ENCODE measurements around the gene SHANK3. TPM values are rescaled to one million over a fixed set of nuclear protein-coding genes. Genes with fewer than 3 reads are reported as not detected.

SHANK3 gene
- total and polyA plus RNA-seq, 2 of the 4 experiments (the other 2 are of a cell fraction), result 0.18 to 1.5 TPM

DNA sequence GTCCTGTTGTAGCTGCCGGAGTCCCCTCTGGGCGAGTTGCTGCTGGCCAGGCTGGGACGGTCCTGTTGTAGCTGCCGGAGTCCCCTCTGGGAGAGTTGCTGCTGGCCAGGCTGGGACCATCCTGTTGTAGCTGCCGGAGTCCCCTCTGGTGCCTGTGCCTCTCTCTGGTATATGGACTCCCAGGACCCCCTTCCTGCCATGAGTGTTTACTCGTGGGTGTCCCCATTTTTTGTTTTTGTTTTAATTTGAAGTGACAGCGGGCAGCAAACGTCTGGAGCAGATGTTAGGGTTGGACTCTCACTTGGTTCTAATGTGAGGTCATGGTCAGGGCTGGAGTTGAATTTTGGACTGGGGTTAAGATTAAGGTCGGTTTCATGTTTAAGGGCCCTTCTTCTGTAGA, 14.2 kb downstream of the SHANK3 start:
- dilution Hi-C loops (cut with HindIII; ENCODE audit: low sequenced_read_pairs, unreplicated experiment), result no loop called here

More for the DNA sequence above, 14.2 kb downstream of the SHANK3 start:
- WGBS, 2 experiments (ENCODE audit: extremely low coverage in 2 of 2, insufficient read length in 1 of 2), result 49% methylated on average over 4 of the region's 9 CpGs; no CpG with 5 or more reads in 1 of the 2 experiments
- Histone ChIP-seq H3K9me3 (ENCODE audit: control insufficient read depth, insufficient read depth, low read length) (no peaks in the 10 kb centered on the region), H2BK20ac (ENCODE audit: low read depth, low read length) (no peak overlapping the region), H3K79me1 (ENCODE audit: low read depth in 1 of 2, low read length in 2 of 2) (no peaks in the 10 kb centered on the region), H3K23ac (ENCODE audit: low read depth, low read length) (no peak overlapping the region), H3K56ac (ENCODE audit: extremely low read depth, insufficient read depth, low read length) (no peak overlapping the region), H3K36me3 (ENCODE audit: control insufficient read depth, insufficient read depth, low read length) (no peaks in the 10 kb centered on the region), H2BK5ac (ENCODE audit: low read depth, low read length, poor library complexity, severe bottlenecking) (no peak overlapping the region), H3K27ac (ENCODE audit: insufficient read depth, low read length) (no peak overlapping the region), H4K91ac (ENCODE audit: insufficient read depth, low read depth, low read length) (no peak overlapping the region), H3K27me3 (ENCODE audit: control insufficient read depth, insufficient read depth, low read length) (peaks cover 6% of the 10 kb centered on the region), H3K18ac (ENCODE audit: low read depth, low read length) (no peak overlapping the region), H3K4me3 (ENCODE audit: insufficient read depth, low read depth, low read length) (no peak overlapping the region), H2BK120ac (ENCODE audit: low read depth, low read length) (no peak overlapping the region), H3K4me2 (ENCODE audit: low read depth, low read length) (no peak overlapping the region), H2AK9ac (replicated peaks; ENCODE audit: low read depth, low read length, poor library complexity) (no peak overlapping the region), H3K9me1 (ENCODE audit: insufficient read depth, low read length) (no peaks in the 10 kb centered on the region), H3K14ac (replicated peaks; ENCODE audit: low read depth, low read length) (no peak overlapping the region), H4K20me1 (ENCODE audit: insufficient read depth, low read length) (no peaks in the 10 kb centered on the region), H2AFZ (replicated peaks; ENCODE audit: low read length, poor library complexity) (no peak overlapping the region), H4K8ac (ENCODE audit: low read depth in 2 of 2, low read length in 2 of 2) (no peak overlapping the region), H4K5ac (ENCODE audit: low read depth, low read length) (no peak overlapping the region), H2BK15ac (ENCODE audit: low read depth, low read length) (no peak overlapping the region), H2AK5ac (ENCODE audit: low read depth, low read length) (no peak overlapping the region), H3K4me1 (ENCODE audit: control insufficient read depth, insufficient read depth, low read length) (no peaks in the 10 kb centered on the region), H3K4ac (ENCODE audit: low read depth, low read length) (no peak overlapping the region), H3K9ac (ENCODE audit: low read depth, low read length) (no peak overlapping the region)
- DNase-seq (no peak), ATAC-seq (ENCODE audit: low read depth) (no peak)
- in situ Hi-C loops (cut with MboI; ENCODE audit: low sequenced_read_pairs), result no loop called here
- BruUV-seq (replicated peaks), result no TSS peak
- no peak for TF ChIP-seq MAZ (IDR thresholded peaks at IDR 0.05; ENCODE audit: borderline replicate concordance, low read depth, low read length)
- TF ChIP-seq, protein P1, sequence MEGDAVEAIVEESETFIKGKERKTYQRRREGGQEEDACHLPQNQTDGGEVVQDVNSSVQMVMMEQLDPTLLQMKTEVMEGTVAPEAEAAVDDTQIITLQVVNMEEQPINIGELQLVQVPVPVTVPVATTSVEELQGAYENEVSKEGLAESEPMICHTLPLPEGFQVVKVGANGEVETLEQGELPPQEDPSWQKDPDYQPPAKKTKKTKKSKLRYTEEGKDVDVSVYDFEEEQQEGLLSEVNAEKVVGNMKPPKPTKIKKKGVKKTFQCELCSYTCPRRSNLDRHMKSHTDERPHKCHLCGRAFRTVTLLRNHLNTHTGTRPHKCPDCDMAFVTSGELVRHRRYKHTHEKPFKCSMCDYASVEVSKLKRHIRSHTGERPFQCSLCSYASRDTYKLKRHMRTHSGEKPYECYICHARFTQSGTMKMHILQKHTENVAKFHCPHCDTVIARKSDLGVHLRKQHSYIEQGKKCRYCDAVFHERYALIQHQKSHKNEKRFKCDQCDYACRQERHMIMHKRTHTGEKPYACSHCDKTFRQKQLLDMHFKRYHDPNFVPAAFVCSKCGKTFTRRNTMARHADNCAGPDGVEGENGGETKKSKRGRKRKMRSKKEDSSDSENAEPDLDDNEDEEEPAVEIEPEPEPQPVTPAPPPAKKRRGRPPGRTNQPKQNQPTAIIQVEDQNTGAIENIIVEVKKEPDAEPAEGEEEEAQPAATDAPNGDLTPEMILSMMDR (conservative IDR thresholded peaks at IDR 0.05; ENCODE audit: low read depth, low read length), result no peak
- ChIA-PET CTCF (no interaction called here), POLR2A (ENCODE audit: unreplicated experiment) (no interaction called here)
- intact Hi-C loops (cut with micrococcal nuclease), result no loop called here

Data from IMR-90 (cell line).